Activated CD4-positive, alpha-beta T cell treated with anti-CD3 and anti-CD28 coated beads for 24 hours (primary cell): ENCODE data around the gene TRAK1.

Experiments
- DNase-seq, 2 donors: peaks; one replicate each; pipeline ENCODE4 v3.0.0-alpha.2; 2020; ENCODE audit warnings: low read depth in 2 of 2

Gene TRAK1

DNA sequence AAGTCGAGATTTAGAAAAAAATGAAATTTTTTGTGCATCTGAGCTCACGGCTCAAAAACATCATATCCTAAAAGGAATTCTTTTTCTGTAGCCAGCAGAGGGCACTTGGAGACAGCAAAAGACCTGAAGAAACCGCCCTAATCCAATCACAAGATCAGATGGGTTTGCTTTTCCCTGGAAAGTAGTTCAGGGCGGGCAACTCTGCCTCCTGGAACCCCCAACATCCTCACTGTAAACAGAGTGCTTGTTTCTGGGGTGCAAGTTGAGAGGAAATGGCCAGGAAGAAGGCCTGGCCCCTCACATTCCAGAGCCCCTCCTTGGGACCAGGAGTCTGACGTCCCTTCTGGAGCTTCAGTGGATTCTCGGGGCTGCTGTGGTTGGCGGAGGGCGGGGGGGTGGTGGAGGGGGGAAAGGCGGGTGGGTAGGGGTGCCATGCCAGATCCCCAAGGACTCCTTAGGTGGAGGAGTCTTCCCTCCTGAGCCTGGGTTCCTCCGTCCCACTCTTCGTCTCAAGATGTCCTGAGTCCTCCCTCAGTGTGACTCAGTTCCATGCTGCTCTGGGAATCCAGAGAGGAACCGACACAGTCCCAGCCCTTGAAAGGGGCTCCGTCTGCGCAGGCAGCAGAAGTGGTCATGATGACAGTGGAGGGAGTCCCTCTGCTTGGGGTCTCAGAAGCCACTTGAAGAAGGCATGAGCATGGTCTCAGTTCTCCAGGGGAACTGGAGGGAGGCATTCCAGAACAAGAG is 139.0 kb downstream of the TRAK1 start:
- DNase-seq, result no peak

DNA sequence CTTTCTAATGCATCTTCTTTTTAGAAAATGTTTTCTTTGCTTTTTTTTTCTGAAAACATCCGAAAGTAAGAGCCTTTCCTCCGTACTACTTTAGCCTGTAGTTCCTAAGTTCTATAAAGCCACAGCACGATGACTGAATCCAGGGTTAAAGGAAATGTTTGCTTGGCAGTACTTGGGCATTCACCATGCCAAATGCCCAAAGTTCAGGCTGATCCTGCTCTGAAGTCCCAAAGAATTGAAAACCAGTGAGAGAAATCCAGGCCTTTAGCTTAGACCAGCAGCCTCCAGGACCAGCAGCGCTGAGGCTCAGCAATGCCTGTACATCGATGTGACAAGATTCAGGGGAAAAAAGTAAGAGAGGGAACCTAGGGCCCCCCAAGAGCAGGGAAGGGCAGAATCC is 139.7 kb downstream of the TRAK1 start:
- DNase-seq, result no peak

- no peak for DNase-seq
Measured at GRCh38 chr3:42235532-42235931, 144.4 kb downstream of the TRAK1 start.

GRCh38 chr3:42236611-42237010 is 145.5 kb downstream of the TRAK1 start:
- DNase-seq, result no peak

DNA sequence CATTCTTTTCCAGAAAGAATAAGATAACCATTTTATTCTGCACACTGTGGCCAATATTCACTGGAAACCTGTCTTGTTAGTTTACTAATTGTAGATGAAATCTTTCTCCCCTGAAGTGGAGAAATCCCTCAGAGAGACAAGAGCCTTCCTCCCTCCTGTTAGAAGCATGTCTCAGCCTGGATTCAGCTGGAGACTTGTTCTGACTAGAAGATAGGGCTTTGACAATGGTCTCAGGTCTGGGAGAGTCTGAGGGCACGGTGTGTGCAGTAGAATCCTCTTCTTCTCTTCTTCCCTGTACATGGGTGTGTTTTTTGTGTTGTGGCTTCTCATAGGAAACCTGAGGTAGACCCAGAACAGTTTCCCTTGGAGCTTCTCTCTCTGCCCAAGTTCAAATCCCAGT is 154.9 kb downstream of the TRAK1 start:
- DNase-seq, result no peak

DNA sequence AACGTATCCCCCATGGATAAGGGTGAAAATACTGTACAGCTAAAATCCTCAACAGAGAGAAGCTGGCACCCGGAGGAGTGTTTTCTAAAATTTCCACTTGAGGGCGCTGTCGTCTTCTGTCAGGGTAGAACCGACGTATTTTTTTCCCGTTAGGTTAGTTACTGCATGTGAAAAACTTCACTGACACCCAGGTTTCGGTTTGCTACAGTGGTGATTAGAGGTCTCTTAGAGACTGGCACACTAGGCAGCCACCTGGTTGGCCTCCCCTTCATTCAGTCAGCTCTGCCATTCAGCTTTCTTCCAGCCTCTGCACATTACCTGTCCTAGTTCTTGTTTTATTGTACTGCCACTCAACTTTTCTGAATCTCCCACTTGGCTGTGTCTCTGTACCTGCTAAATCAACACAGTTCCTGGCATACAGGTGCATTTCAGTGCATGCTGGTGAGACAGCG is 156.4 kb downstream of the TRAK1 start:
- peak; percentile 39 to 48 for DNase-seq

- no peak for DNase-seq
Measured at GRCh38 chr3:42250761-42251160, 159.6 kb downstream of the TRAK1 start.

DNA sequence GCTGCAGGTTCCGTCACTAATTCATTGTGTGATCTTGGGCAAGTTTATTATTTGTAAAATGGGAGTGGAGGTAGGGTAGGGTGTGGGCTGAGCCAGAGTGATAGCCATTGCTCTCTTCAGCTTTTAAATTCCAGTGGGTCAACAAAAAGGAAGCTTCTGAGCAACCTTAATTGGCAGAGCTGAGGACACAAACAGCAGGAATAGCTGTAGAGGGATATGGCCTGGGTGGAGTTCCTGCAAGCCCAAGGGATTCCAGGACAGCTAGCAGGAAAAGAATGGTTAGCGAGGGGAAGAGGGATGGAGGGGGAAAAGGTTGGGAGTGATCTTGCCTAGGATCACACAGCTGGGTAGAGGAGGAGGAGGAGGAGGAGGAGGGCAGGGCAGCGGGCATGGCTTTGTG is 163.4 kb downstream of the TRAK1 start:
- no peak for DNase-seq

DNA sequence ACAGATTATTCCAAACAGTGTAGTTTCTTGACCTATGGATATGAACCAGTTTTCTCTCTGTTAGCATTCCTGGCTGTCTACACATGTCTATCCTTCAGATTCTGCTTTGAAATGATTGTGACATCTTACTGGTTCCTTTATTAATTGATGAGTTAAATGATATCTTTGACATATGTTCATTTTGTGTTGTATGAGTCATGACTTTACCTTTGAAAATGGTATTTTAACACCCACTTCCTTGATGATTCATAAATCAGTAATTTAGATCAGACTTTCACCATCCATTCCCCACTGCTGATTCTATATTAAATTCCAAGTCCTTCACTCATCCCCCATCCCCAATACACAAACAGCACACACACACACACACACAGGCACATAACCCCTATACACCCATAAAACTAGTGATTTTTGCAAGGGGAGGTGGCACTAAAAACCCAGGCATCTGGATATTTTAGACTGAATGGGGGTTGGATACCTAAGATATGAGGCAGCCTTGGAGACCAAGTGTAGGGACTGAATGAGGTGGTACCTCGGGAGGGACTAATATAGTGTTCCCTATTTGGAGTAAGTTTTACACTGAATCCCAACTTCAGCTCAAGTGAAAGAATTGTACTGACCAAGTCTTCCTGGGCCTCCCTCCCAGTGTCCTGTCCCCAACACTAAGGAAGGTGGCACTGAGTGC is 165.1 kb downstream of the TRAK1 start:
- DNase-seq, result no peak

DNA sequence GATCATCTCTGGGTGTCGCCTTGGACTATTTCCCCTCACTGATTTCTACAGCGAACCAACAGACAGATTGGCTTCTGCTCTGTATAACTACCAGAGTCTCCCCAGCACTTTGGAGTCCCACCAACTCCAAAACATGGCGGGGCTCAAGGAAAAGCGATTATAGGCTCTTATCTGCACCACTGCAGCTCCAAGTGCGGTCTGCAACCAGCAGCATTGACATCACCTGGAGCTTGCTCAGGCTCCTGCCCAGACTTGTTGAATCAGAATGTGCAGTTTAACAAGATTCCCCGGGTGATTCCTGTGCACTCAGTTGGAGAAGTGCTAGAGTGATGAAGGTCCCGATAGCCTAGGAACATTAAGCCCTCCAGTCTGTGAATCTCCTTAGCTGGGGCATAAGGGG is 165.8 kb downstream of the TRAK1 start:
- DNase-seq, result no peak

GRCh38 chr3:42262525-42262924 is 171.4 kb downstream of the TRAK1 start:
- no peak for DNase-seq

- DNase-seq, result no peak
Measured at GRCh38 chr3:42263354-42264346, 172.5 kb downstream of the TRAK1 start.

GRCh38 chr3:42264399-42265058 is 173.4 kb downstream of the TRAK1 start:
- no peak for DNase-seq

DNA sequence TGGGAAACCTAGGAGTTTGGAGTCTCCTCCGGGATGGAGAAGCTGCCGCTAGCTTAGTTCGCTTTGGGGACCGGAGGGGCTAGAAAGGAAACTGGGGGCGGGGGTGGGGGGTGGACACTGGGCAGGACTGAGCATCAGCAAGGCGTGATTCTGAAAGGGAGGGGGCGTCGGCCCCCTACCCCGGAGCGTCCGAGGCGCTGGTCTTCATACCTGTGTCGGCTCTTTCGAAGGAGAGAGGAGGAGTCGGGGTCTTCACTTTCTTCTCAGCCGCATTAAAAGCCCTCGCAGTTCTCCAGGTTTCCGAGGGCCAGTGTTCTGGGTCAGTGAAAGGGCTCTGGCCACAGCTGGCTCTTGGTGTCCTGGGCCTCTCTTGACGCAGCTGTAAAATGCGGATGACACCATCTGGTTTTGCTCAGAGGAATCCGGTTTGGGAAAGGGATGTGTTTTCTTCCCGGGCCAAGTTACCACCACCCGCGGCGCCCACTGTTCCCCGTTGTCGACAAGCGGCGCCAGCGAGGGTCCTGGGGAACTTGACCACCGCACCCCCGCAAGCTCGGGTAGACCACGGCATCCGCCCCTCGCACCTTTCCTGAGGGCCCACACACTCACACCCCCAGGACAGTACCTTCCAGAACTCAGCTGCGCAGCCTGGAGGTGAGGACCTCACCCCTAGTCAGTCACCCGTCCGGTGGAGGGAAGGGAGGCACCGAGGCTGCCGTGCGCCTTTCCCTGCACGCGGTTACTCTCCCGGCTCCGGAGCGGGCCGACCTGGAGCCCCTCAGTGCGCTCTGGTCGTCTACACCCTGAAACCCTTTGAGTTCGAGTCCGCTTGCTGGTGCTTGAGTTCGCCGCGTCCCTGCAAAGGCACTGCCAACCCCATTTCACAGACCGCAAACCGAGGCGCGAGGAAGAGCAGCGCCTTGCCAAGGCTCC is 174.2 kb downstream of the TRAK1 start:
- DNase-seq, result no peak

- DNase-seq, result no peak
Measured at GRCh38 chr3:42266085-42266484, 174.9 kb downstream of the TRAK1 start, which contains the start of gene CCK. CCK (minus strand) TSS chr3:42266185; CDS start chr3:42263630, 2,555 bp downstream.

DNA sequence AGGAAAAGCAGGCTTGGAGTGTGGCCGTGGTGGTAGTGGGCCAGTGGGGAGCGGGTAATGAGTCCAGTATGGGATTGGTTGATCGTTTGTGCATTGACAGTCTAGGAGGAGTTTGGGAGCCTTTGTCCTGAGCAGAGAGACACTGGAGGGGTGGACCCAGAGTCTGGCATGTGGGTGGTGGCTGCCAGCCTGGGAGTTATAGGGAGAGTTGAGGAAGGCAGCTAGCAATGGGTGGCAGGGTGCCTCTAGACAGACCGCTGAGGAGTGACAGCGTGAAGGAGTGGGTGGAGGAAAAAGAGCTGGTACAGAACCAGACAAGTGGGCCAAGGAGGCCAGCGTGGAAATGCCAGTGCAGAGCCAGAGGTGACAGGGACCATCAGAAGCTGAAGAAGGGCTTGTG is 176.7 kb downstream of the TRAK1 start:
- no peak for DNase-seq

DNA sequence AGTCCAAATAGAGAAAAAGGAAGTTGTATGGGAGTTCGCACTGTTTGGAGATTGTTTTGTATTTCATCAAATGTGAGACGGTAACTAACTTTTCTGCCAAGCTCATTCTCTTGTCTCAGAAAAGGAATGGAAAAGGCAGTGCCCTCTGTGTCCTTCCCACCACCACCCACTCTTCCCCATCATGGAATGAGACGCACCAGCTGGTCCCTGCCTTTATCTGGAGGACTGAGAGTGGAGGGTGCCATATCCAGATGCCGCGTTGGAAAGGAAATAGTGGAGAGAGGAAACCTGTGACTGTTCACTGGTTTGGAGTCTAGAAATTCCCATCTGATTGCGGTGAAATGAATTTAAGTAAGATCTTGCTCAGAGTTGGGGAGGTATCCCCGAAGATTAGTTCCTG is 178.5 kb downstream of the TRAK1 start:
- DNase-seq, result no peak

- DNase-seq, result no peak
Measured at GRCh38 chr3:42270561-42270960, 179.4 kb downstream of the TRAK1 start.

- no peak for DNase-seq
Measured at GRCh38 chr3:42271786-42272185, 180.6 kb downstream of the TRAK1 start.

- no peak for DNase-seq
Measured at GRCh38 chr3:42273361-42273760, 182.2 kb downstream of the TRAK1 start.
